Thyroid gland (tissue), 4 donors: ENCODE data around the gene LRRC28. TPM values are rescaled to one million over a fixed set of nuclear protein-coding genes. Genes with fewer than 3 reads are reported as not detected.
A peak's percentile ranks its signal among the peaks of the same experiment; 100 is the strongest.

Experiments
- DNase-seq, 2 donors: peaks; one replicate each; pipeline ENCODE4 v3.0.0-alpha.2; 2019
- H3K27ac ChIP-seq, 3 donors: fragments of 200-600 bp; sonication (generic); 1 replicate in 2 of 3; 2 replicates in 1 of 3; pipeline ENCODE4 v1.5.1; 2016 to 2019; ENCODE audit warnings: mild to moderate bottlenecking in 1 of 3, moderate library complexity in 1 of 3
- H3K27me3 ChIP-seq: fragments of 200-600 bp; sonication (generic); one replicate; pipeline ENCODE4 v1.5.1; 2019
- H3K36me3 ChIP-seq, 2 donors: fragments of 200-600 bp; sonication (generic); one replicate each; pipeline ENCODE4 v1.5.1; 2016 to 2019
- H3K4me1 ChIP-seq, 2 donors: fragments of 200-600 bp; sonication (generic); one replicate each; pipeline ENCODE4 v1.5.1; 2017 to 2019
- H3K4me3 ChIP-seq, 3 donors: fragments of 200-600 bp; sonication (generic); replicated peaks in 1 of 3; 1 replicate in 2 of 3; 2 replicates in 1 of 3; pipeline ENCODE4 v1.5.1; 2016; ENCODE audit warnings: mild to moderate bottlenecking in 1 of 3
- H3K9me3 ChIP-seq: fragments of 200-600 bp; sonication (generic); one replicate; pipeline ENCODE4 v1.5.1; 2017
- CTCF ChIP-seq, 6 experiments: fragments of 200-600 bp in 3 of 6; fragments of 450-650 bp in 3 of 6; sonication (generic) in 3 of 6; IDR thresholded peaks; one replicate each; pipeline ENCODE4 v1.5.1; 2016 to 2019; ENCODE audit warnings: antibody characterized with exemption in 6 of 6, mild to moderate bottlenecking in 2 of 6, inconsistent platforms in 1 of 6, moderate library complexity in 1 of 6
- POLR2A ChIP-seq, 2 donors: fragments of 450-650 bp; IDR thresholded peaks; one replicate each; pipeline ENCODE4 v1.6.1; 2017; ENCODE audit warnings: antibody characterized with exemption in 2 of 2, mild to moderate bottlenecking in 2 of 2, moderate library complexity in 1 of 2
- WGBS, 2 donors: methylation state at CpG; one replicate each; pipeline ENCODE4 v1.1.5; 2017; 5-methylcytosine and 5-hydroxymethylcytosine counted together
- intact Hi-C: fragments of 100-400 bp; cut with DNase I; formaldehyde crosslinking; loops from one replicate; pipeline ENCODE4 v1.15.1; 2023
- total RNA-seq, 4 donors: library from RNA; depleted of rRNA; stranded (reverse); fragments of >200 nt; gene quantifications; one replicate each; pipeline ENCODE4 v1.2.3, GENCODE V29; 2016

LRRC28 gene
- total RNA-seq, 4 donors from 2014 or later: 36.1 to 51.6 (median 44.8) TPM

- no peak overlapping the region for H3K27ac ChIP-seq
- intact Hi-C loops: no loop called here
These were observed 45.1 kb downstream of the LRRC28 start for GRCh38 chr15:99296386-99296785.

GRCh38 chr15:99303907-99304306 lies 52.6 kb downstream of the LRRC28 start:
- no peak overlapping the region for H3K27ac ChIP-seq
- no peaks in the 10 kb centered on the region for H3K36me3 ChIP-seq

More at GRCh38 chr15:99296386-99296785, 45.1 kb downstream of the LRRC28 start:
- 91 to 98% methylated on average over 2 of the region's 2 CpGs for WGBS, 2 donors
- H3K4me3 ChIP-seq: no peak overlapping the region
- no peak for TF ChIP-seq CTCF (IDR thresholded peaks at IDR 0.05)
- no peak for TF ChIP-seq POLR2A (IDR thresholded peaks at IDR 0.05)
- H3K4me1 ChIP-seq: no peaks in the 10 kb centered on the region
- no peaks in the 10 kb centered on the region for H3K9me3 ChIP-seq
- no peaks in the 10 kb centered on the region for H3K36me3 ChIP-seq
- no peaks in the 10 kb centered on the region for H3K27me3 ChIP-seq
- DNase-seq: no peak

DNA sequence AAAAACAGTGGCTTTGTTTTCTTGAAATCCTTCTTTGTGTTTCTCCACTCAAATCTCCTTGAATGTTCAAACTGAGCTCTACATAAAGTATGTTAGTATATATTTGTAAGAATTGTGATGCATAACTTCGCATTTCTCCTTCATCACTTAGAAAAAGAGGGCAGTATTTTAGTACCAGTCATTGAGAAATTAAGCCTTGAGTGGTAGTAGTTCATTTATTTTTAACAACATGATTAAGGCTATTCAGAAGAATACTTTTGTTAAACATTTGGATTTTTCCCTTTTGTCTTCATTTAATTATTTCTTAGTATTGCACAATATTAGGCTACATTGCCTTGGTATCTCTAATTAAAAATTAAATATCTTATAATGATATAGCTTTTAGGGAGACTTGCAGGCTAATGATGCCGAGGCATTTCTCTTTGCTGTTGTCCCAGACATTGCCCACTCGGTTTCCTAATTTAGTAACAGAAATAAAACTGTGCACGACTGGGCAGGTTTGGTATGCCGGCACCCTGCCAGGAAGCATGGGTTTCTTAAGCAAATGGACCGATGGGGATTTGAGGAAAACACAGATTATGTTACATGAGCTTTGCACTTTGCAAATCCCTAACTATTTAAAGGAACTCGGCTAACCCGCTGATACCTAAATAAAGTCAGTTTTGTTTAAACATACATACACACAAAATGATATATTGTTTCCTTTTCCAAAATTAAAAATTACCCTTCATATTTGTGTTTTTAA lies 54.7 kb downstream of the LRRC28 start:
- Histone ChIP-seq H3K27me3 (no peaks in the 10 kb centered on the region), H3K9me3 (no peaks in the 10 kb centered on the region), H3K4me1 (peaks cover 11 to 17% of the 10 kb centered on the region in 2 donors), H3K4me3 (no peak overlapping the region), H3K27ac (peak overlapping the region; percentile 76 to 92 (median 82)), H3K36me3 (no peaks in the 10 kb centered on the region)
- no peak for TF ChIP-seq POLR2A (IDR thresholded peaks at IDR 0.05)
- TF ChIP-seq CTCF (IDR thresholded peaks at IDR 0.05): no peak
- DNase-seq: peak; percentile 96 to 98
- WGBS, 2 donors: 21 to 27% methylated on average over 8 of the region's 8 CpGs
- intact Hi-C loops: no loop called here

More at GRCh38 chr15:99303907-99304306, 52.6 kb downstream of the LRRC28 start:
- no peaks in the 10 kb centered on the region for H3K9me3 ChIP-seq
- intact Hi-C loops: no loop called here
- 73 to 79% methylated on average over 4 of the region's 4 CpGs for WGBS, 2 donors
- TF ChIP-seq POLR2A (IDR thresholded peaks at IDR 0.05): no peak
- no peak for TF ChIP-seq CTCF (IDR thresholded peaks at IDR 0.05)
- no peaks in the 10 kb centered on the region for H3K27me3 ChIP-seq
- peaks cover 11 to 17% of the 10 kb centered on the region in 2 donors for H3K4me1 ChIP-seq
- no peak overlapping the region for H3K4me3 ChIP-seq
- no peak for DNase-seq

GRCh38 chr15:99306694-99307338 lies 55.5 kb downstream of the LRRC28 start:
- DNase-seq: peak; percentile 84 to 86
- Histone ChIP-seq H3K27ac (peak overlapping the region; percentile 76 to 92 (median 82)), H3K27me3 (no peaks in the 10 kb centered on the region), H3K9me3 (no peaks in the 10 kb centered on the region), H3K4me1 (peaks cover 11 to 17% of the 10 kb centered on the region in 2 donors), H3K36me3 (no peaks in the 10 kb centered on the region), H3K4me3 (no peak overlapping the region)
- TF ChIP-seq POLR2A (IDR thresholded peaks at IDR 0.05): peak in 1 of 2 donors; percentile 24
- no peak for TF ChIP-seq CTCF (IDR thresholded peaks at IDR 0.05)
- intact Hi-C loops: no loop called here
- 21 to 31% methylated on average over 8 of the region's 8 CpGs for WGBS, 2 donors

- DNase-seq: no peak
- no peak overlapping the region for H3K4me3 ChIP-seq
- TF ChIP-seq CTCF (IDR thresholded peaks at IDR 0.05): no peak
- no peak for TF ChIP-seq POLR2A (IDR thresholded peaks at IDR 0.05)
- no peaks in the 10 kb centered on the region for H3K9me3 ChIP-seq
- H3K27ac ChIP-seq: peak overlapping the region; percentile 76 to 92 (median 82)
- H3K36me3 ChIP-seq: no peaks in the 10 kb centered on the region
- peaks cover 11 to 17% of the 10 kb centered on the region in 2 donors for H3K4me1 ChIP-seq
- H3K27me3 ChIP-seq: no peaks in the 10 kb centered on the region
- WGBS, 2 donors: 78 to 86% methylated on average over 6 of the region's 6 CpGs
- intact Hi-C loops: no loop called here
These were observed 56.5 kb downstream of the LRRC28 start for GRCh38 chr15:99307735-99308134.
